Endothelial cell of umbilical vein (primary cell): Measurements from ENCODE around the gene C21orf58. TPM values are rescaled to one million over a fixed set of nuclear protein-coding genes. Genes with fewer than 3 reads are reported as not detected.

Source experiments
- BruUV-seq: library from RNA; stranded (reverse); fragments of 400-500 nt; replicated peaks from 2 replicates; lab custom pipeline; 2021; lab: Mats Ljungman, UMichigan
- CTCF ChIA-PET: fragments of 300-600, 350-600 bp; sonication (Branson Sonifier 250); formaldehyde crosslinking; loops from one replicate; lab custom pipeline; 2021; ENCODE audit warnings: antibody characterized with exemption, inconsistent platforms; lab: Charles Lee
- POLR2A ChIA-PET: fragments of 300-600, 350-600 bp; sonication (Branson Sonifier 250); formaldehyde crosslinking; loops from one replicate; lab custom pipeline; 2021; ENCODE audit warnings: antibody characterized with exemption, inconsistent platforms; lab: Charles Lee
- DNase-seq: peaks from one replicate; pipeline ENCODE4 v3.0.0-alpha.2; 2011; ENCODE audit warnings: low read depth, low spot score
- FAIRE-seq: peaks from 2 replicates; lab custom pipeline; 2011; peaks lifted over from hg19 to GRCh38; lab: Jason Lieb, UNC
- H2AFZ ChIP-seq: 2 replicates; pipeline ENCODE4 v1.6.0; 2012; ENCODE audit warnings: low read depth, low read length, control low read depth, inconsistent platforms
- H3K27ac ChIP-seq: 2 replicates; pipeline ENCODE4 v1.5.1; 2011; ENCODE audit warnings: low read depth, mild to moderate bottlenecking, control low read depth, low read length, moderate library complexity; ENCODE audit not compliant: insufficient read depth
- H3K27me3 ChIP-seq, 2 experiments: 2 replicates each; pipeline versions ENCODE4 v1.6.0 to v1.6.1; 2011; ENCODE audit warnings: low read length in 2 of 2, mixed read lengths in 1 of 2; ENCODE audit not compliant: control insufficient read depth in 2 of 2, insufficient read depth in 2 of 2
- H3K36me3 ChIP-seq, 2 experiments: 2 replicates in 1 of 2; 3 replicates in 1 of 2; pipeline ENCODE4 v1.5.1; 2011; ENCODE audit warnings: low read length in 2 of 2, mild to moderate bottlenecking in 1 of 2, moderate library complexity in 1 of 2; ENCODE audit not compliant: control insufficient read depth in 2 of 2, insufficient read depth in 2 of 2; ENCODE audit errors: extremely low read depth in 1 of 2
- H3K4me1 ChIP-seq: 3 replicates; pipeline ENCODE4 v1.5.1; 2011; ENCODE audit warnings: mild to moderate bottlenecking, low read length; ENCODE audit not compliant: control insufficient read depth, insufficient read depth; ENCODE audit errors: extremely low read depth
- H3K4me2 ChIP-seq: 2 replicates; pipeline ENCODE4 v1.6.1; 2011; ENCODE audit warnings: low read length, control low read depth, mixed read lengths; ENCODE audit not compliant: insufficient read depth
- H3K4me3 ChIP-seq, 3 experiments: fragments of 200-600 bp in 1 of 3; sonication (generic), shearing (Covaris generic) in 1 of 3; replicated peaks in 1 of 3; 2 replicates each; pipeline ENCODE4 v1.5.1; 2011 to 2016; ENCODE audit warnings: control low read depth in 3 of 3, low read length in 3 of 3, mild to moderate bottlenecking in 2 of 3, inconsistent platforms in 1 of 3, low read depth in 1 of 3, moderate library complexity in 1 of 3; ENCODE audit not compliant: insufficient read depth in 1 of 3
- H3K79me2 ChIP-seq: 2 replicates; pipeline ENCODE4 v1.6.0; 2012; ENCODE audit warnings: low read length, inconsistent platforms; ENCODE audit not compliant: control insufficient read depth, insufficient read depth
- H3K9ac ChIP-seq: replicated peaks from 2 replicates; pipeline ENCODE3; 2011; ENCODE audit warnings: low read length, control low read depth; ENCODE audit not compliant: insufficient read depth; ENCODE audit errors: extremely low read depth
- H3K9me1 ChIP-seq: replicated peaks from 3 replicates; pipeline ENCODE4 v1.6.0; 2011; ENCODE audit warnings: mild to moderate bottlenecking, low read length; ENCODE audit not compliant: control insufficient read depth, insufficient read depth; ENCODE audit errors: extremely low read depth
- H3K9me3 ChIP-seq: replicated peaks from 2 replicates; pipeline ENCODE4 v1.5.1; 2012; ENCODE audit warnings: low read length, inconsistent platforms; ENCODE audit not compliant: control insufficient read depth, insufficient read depth
- H4K20me1 ChIP-seq: replicated peaks from 2 replicates; pipeline ENCODE3; 2011; ENCODE audit warnings: mild to moderate bottlenecking, low read length; ENCODE audit not compliant: control insufficient read depth, insufficient read depth; ENCODE audit errors: extremely low read depth
- CTCF ChIP-seq, 2 donors: IDR thresholded peaks; 1 replicate in 1 of 2; 2 replicates in 1 of 2; pipeline ENCODE4 v1.5.1; 2011; ENCODE audit warnings: low read length in 2 of 2, mild to moderate bottlenecking in 2 of 2, moderate library complexity in 2 of 2, control low read depth in 1 of 2, inconsistent platforms in 1 of 2, low read depth in 1 of 2; ENCODE audit not compliant: insufficient read depth in 1 of 2; ENCODE audit errors: extremely low read depth in 1 of 2
- EZH2 ChIP-seq: IDR thresholded peaks from 2 replicates; pipeline ENCODE4 v1.6.1; 2012; ENCODE audit warnings: borderline replicate concordance, low read depth, mild to moderate bottlenecking, moderate library complexity, low read length, inconsistent platforms; ENCODE audit not compliant: severe bottlenecking
- FOS ChIP-seq: IDR thresholded peaks from 2 replicates; pipeline ENCODE4 v1.6.1; 2011; ENCODE audit warnings: mild to moderate bottlenecking, low read length, moderate library complexity, borderline replicate concordance; ENCODE audit not compliant: insufficient read depth
- GATA2 ChIP-seq: IDR thresholded peaks from 2 replicates; pipeline ENCODE4 v1.7.0; 2011; ENCODE audit warnings: low read depth, mild to moderate bottlenecking, moderate library complexity, mixed read lengths, low read length; ENCODE audit not compliant: insufficient read length, insufficient read depth
- JUN ChIP-seq: IDR thresholded peaks from 2 replicates; pipeline ENCODE4 v1.6.1; 2011; ENCODE audit warnings: borderline replicate concordance, low read depth; ENCODE audit not compliant: insufficient read length, insufficient read depth
- MAX ChIP-seq: IDR thresholded peaks from 2 replicates; pipeline ENCODE4 v1.6.1; 2011; ENCODE audit not compliant: insufficient read depth, insufficient read length
- MYC ChIP-seq: IDR thresholded peaks from one replicate; pipeline ENCODE4 v1.6.1; 2011; ENCODE audit warnings: mild to moderate bottlenecking, low read depth, low read length
- POLR2A ChIP-seq: IDR thresholded peaks from 2 replicates; pipeline ENCODE4 v1.6.1; 2012; ENCODE audit warnings: low read depth, mild to moderate bottlenecking, control low read depth, low read length
- POLR2AphosphoS5 ChIP-seq: IDR thresholded peaks from 2 replicates; pipeline ENCODE4 v1.6.1; 2012; ENCODE audit warnings: low read depth, mild to moderate bottlenecking, control low read depth, low read length, moderate library complexity; ENCODE audit not compliant: insufficient read depth
- dilution Hi-C: fragments of 300-500 bp; cut with MboI; formaldehyde crosslinking; loops from one replicate; pipeline ENCODE4 v1.15.0; 2019; ENCODE audit warnings: low sequenced_read_pairs; ENCODE audit not compliant: extremely low pct_ligation_motif_present
- intact Hi-C: fragments of 100-400 bp; cut with micrococcal nuclease; formaldehyde crosslinking; loops from one replicate; pipeline ENCODE4 v1.10.0; 2022
- polyA plus RNA-seq, 4 experiments: library from polyadenylated mRNA; depleted of rRNA in 3 of 4; stranded (reverse) in 3 of 4; unstranded in 1 of 4; fragments of >200 nt; gene quantifications; 2 replicates each; pipeline versions ENCODE4 v1.2.1 to v1.2.3, GENCODE V29; 2011 to 2012; ENCODE audit warnings: missing spikeins in 1 of 4
- total RNA-seq: library from RNA; stranded (reverse); gene quantifications from 2 replicates; pipeline ENCODE4 v1.2.3, GENCODE V29; 2021

The C21orf58 gene
- total and polyA plus RNA-seq, 2 donors (not counting 3 experiments of a cell fraction or from before 2014, with no cell fraction given): 6.0 to 24.3 TPM

- H3K27ac ChIP-seq: no peak overlapping the region
- H3K9ac ChIP-seq: no peak overlapping the region
- no peaks in the 10 kb centered on the region for H3K9me1 ChIP-seq
- no peak for DNase-seq
- CTCF ChIA-PET: no interaction called here
- POLR2A ChIA-PET: no interaction called here
- H3K79me2 ChIP-seq: no peaks in the 10 kb centered on the region
- no peak overlapping the region for H2AFZ ChIP-seq
- no peak for FAIRE-seq
- TF ChIP-seq POLR2AphosphoS5 (no peak), EZH2 (no peak), MYC (no peak), POLR2A (no peak), GATA2 (no peak), FOS (no peak), JUN (no peak), MAX (no peak), CTCF (IDR thresholded peaks at IDR 0.05; ENCODE audit: extremely low read depth in 1 of 2, insufficient read depth in 1 of 2, low read depth in 1 of 2, low read length in 2 of 2) (no peak)
- H3K9me3 ChIP-seq: no peaks in the 10 kb centered on the region
- no peaks in the 10 kb centered on the region for H3K4me1 ChIP-seq
- no peak overlapping the region for H3K4me3 ChIP-seq
- H3K4me2 ChIP-seq: no peak overlapping the region
- H3K36me3 ChIP-seq: peaks cover 5 to 41% of the 10 kb centered on the region in 2 experiments
- no peaks in the 10 kb centered on the region for H4K20me1 ChIP-seq
- H3K27me3 ChIP-seq: no peaks in the 10 kb centered on the region
- BruUV-seq: no TSS peak
- dilution Hi-C loops: no loop called here
- intact Hi-C loops: no loop called here
Observed at GRCh38 chr21:46356494-46357334, 33.0 kb upstream of the C21orf58 start.
